Activated T-cell treated with anti-CD3 and anti-CD28 coated beads for 1 hour (primary cell): ENCODE data around the gene MYMK.
"Not testable (repeated sequence)": the region's sequence is repeated elsewhere in the genome, so short reads cannot be mapped to it uniquely, and the experiment has no call there.

ENCODE experiments used
- DNase-seq: peaks from one replicate; pipeline ENCODE4 v3.0.0-alpha.2; 2020; ENCODE audit warnings: low read depth

Gene MYMK, protein sequence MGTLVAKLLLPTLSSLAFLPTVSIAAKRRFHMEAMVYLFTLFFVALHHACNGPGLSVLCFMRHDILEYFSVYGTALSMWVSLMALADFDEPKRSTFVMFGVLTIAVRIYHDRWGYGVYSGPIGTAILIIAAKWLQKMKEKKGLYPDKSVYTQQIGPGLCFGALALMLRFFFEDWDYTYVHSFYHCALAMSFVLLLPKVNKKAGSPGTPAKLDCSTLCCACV

DNA sequence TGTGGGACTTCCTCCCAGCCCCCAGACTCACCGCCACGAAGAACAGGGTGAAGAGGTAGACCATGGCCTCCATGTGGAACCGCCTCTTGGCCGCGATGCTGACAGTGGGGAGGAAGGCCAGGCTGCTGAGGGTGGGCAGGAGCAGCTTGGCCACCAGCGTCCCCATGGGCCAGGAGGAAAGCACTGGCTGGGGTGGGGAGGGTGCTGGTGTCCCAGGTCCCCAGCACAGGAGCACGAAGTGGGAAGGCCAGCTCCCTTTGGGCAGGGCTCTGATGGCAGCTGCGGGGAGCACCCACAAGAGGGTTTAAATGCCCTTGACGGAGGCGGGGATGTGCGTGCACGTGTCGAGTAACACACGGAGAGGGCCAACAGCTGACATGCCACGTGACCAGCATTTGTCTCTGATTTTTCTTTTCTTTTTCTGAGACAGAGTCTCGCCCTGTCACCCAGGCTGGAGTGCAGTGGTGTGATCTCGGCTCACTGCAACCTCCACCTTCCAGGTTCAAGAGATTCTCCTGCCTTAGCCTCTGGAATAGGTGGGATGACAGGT lies at the start of gene MYMK:
MYMK (minus strand) TSS at position 281 of the 550 bp plus-strand sequence; CDS start at position 166, 115 bp downstream.
- DNase-seq = no peak

DNA sequence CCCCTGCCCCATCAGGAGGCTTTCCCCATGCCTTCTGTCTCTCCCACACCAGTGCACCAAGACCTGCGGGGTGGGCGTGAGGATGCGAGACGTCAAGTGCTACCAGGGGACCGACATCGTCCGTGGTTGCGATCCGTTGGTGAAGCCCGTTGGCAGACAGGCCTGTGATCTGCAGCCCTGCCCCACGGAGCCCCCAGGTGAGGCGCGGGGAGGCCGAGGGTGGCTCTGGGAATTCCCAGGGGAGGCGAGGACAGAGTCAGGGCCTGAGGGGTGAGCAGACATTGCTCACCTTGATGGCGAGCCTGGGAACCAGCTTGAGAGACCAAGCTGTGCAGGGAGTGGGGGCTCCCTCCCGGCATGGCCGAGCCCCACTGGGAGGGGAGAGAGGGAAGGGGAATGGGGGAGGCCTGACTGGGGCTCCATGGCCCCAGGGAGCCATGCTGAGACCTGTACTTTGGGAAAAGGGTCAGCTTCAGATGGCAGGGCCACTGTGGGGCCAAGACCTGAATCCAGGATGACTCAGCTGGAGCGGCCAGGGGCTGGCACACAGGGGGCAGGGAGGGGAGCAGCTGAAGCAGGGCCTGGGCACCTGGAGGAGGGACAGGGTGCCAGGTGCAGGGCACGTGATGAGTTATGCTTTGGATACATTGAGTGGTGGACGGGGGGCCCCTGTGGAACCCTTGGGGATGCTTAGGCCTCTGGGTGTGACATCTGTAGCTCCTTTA lies 49.2 kb upstream of the MYMK start:
- DNase-seq = no peak

DNA sequence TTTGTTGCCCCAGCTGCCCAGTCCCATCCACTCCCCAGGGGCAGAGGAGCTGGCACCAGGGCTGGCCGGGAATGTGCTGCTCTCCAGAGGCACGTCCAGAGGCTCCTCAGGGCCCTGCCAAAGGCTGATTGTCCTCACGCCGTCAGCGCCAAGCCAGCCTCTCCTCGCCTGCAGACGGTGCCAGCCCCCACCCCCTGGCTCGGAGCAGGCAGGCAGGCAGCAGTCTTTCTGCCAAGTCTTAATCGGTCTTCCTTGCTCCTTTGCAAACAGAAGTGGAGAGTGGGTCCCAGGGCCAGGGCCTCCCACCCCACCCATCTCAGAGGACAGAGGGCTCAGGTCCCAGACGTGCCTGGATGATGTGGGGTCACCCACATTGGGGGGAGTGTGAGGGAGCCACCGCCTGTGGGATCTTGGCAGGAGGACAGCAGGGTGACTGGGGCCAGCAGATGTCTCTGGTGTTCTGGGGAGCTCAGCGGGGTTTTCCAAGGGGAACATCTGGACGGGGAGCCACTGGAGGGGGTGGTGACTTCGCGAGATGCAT lies 48.1 kb upstream of the MYMK start:
- no peak for DNase-seq

DNA sequence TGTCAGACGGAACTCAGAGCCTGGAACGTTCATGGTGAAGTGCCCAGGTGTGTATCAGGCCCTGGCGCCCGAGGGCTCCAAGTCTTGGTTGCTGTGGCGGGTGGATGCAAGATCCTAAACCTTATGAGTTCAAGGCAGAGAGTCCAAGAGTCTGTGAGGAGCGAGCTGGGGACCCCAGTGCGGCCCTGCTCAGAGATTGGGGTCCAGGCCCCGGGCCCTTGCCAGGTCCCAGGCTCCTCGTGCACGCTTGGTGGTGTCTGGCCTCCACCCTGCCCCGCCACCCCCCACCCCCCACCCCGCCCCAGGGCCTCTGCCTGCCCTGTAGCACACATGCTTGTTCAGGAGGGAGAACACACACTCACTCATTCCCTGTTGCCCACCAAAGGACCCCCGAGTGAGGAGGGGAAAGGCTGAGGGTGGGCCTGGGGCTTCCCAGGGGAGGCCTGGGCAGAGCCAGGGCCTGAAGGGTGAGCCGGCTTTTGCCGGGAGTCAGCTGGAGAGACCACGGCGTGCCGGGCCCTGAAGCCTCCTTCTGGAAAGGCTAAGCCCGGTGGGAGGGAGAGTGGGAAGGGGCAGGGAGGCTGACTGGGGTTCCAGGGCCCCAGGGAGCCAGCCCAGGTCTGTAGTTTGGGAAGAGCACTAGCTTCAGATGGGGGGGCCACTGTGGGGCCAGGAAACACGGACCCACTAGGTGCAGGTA lies 47.3 kb upstream of the MYMK start:
- no peak for DNase-seq

DNA sequence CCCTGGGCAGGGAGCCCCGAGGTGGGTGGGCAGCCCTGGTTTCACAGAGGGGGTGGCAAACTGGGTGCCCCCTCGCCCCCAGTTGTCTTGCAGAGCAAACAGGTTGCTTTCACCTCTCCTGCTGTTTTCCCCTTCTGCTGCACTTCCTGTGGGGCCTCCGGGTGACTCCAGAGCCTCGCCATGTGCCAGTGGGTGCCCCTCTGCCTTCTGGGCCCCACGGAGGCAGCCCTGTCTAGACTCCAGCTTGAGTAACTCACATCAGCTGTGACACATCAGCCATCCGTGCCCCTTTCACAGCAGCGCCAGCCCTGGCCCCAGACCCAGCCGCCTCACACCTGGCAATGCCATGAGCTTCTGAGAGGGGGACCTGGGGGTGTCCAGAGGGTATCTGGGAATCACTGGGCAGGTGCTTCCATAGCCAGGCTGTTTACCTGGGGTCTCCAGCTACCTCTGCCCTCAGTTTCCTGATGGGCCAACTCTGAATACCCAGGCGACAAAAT lies 46.7 kb upstream of the MYMK start:
- DNase-seq = no peak

DNA sequence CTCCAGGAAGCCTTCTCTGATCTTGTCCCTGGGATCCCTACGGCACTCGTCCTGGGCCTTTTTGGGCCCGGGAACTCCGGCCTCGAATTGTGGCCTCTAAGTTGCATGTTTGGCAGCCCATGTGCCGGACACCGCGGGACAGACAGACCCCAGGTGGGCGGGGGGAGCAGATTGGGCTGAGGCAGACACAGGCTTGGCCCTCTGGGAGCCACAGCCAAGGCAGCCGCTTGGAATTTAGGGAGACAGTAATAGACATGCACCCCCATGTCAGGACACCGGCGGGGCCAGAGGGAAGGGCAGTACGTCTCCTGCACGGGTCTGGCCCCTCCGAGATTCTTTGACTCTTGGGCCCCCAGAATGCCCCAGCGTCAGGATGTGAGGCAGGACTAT lies 45.9 kb upstream of the MYMK start:
- no peak for DNase-seq

DNA sequence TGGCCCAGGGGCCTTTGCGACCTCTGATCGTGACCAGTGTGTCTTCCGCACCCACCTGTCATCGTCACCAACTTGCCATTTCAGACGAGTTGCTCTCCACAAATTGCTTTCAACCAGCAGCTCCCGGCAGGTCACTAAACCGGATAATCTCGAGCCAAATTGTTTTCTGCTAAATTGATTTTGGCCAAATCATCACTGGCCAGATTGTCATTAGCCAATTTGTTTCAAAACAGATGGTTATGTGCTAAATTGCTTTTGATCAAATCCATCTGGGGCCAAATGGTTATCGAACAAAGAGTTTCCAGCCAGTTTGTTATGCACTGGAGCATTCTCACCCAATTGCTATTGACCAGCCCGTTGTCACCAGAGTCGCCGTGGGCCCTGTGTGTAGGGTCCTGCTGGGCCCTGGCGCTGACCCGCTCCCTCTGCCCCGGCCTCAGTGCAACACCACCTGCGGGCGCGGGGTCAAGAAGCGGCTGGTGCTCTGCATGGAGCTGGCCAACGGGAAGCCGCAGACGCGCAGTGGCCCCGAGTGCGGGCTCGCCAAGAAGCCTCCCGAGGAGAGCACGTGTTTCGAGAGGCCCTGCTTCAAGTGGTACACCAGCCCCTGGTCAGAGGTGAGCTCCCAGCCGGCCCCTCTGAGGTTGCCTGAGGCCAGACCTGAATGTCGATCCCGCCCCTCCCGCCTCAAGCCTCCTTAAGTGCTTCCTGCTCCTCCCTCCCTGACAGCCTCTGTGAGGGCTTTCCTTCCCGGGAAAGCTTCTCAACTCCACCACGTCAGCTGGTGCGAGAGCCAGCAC lies 45.3 kb upstream of the MYMK start:
- no peak for DNase-seq

DNA sequence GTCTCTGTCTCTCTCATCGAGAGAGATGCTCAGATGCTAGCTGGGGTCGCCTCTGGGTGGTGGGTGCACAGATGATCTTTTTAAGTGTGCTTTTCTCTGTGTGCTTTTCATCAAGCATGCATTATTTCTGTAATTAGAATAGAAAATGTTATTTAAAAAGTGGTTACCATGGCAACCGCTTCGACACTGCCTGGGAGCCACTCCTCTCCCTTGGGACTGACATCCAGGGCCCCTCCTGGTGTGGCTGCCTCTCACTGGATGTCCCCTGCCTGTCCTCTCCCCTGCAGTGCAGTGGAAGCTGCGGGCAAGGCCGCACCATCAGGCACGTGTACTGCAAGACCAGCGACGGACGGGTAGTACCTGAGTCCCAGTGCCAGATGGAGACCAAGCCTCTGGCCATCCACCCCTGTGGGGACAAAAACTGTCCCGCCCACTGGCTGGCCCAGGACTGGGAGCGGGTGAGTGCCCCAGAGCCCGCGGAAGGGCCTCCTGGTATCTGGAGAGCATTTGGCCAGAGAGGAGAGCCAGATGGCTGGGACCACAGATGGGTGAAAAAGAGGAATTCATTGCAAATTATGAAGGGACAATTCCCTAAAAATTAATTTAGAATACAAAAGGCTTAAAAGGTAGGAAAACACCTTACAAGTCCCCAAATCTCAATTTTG lies 44.5 kb upstream of the MYMK start:
- no peak for DNase-seq

DNA sequence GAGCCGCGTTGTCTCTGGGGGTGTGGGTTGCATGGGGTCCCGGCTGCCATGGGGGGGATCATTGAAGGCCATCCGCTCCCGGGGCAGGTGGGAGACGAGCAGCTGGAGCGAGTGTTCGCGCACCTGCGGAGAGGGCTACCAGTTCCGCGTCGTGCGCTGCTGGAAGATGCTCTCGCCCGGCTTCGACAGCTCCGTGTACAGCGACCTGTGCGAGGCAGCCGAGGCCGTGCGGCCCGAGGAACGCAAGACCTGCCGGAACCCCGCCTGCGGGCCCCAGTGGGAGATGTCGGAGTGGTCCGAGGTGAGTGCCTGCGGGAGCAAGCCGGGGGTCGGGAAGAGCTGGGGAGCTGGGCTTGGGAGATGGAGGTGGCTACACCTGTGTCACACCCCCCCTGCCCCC lies 43.4 kb upstream of the MYMK start:
- DNase-seq = no peak

DNA sequence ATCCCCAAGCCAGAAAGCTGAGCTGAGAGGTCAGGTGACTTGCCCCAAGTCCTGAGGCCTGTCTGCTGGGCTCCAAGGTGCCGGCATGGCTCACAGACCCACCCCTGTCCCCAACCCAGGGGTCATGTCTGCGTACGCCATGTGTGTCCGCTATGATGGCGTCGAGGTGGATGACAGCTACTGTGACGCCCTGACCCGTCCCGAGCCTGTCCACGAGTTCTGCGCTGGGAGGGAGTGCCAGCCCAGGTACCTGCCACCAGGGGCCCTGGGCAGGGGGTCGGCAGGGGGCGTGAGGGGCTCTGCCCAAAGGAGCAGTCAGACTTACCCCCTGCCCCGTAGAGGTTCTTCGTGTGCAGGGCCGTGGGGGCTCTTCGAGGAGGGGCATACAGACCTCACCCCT lies 42.1 kb upstream of the MYMK start:
- DNase-seq = no peak

DNA sequence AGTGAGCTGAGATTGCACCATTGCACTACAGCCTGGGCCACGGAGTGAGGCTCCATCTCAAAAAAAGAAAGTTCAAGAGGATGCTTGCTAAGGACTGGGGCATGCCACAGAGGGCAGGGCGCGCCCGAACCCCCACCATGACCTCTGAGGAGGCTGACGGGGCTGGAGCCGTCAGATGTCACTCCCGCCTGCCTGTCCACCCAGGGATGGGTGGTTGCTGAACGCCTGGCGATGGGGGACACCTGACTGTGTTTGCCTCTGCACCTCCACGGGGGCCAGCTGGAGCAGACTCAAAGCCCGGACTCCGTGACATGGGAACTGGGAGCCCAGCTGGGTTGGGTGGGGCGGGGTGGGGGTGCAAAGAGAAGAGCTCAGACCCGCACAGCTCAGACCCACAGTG lies 41.6 kb upstream of the MYMK start:
- DNase-seq = no peak

DNA sequence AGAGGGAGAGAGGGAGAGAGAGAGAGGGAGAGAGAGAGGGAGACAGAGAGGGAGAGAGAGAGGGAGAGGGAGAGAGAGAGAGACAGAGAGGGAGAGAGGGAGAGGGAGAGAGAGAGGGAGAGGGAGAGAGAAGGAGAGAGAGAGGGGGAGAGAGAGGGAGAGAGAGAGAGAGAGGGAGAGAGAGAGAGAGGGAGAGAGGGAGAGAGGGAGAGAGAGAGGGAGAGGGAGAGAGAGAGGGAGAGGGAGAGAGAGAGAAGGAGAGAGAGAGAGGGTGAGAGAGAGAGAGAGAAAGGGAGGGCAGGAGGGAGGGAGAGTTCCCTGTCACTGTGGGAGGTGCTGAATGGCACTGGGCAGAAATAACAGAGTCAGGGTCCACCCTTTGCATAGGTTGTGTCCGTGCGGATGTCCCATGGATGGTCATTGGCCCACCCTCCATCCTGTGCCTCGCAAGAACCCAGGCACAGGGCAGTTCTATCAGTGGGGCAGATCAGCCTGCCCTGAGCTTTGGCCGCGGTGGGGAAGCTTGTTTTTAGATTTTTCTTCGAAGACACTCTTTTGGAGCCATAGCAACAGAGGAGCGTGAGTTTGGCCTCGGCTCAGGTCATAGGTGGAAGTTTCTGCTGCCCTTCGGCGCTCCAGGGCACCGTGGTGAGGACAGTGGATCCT lies 39.8 kb upstream of the MYMK start:
- no peak for DNase-seq

DNA sequence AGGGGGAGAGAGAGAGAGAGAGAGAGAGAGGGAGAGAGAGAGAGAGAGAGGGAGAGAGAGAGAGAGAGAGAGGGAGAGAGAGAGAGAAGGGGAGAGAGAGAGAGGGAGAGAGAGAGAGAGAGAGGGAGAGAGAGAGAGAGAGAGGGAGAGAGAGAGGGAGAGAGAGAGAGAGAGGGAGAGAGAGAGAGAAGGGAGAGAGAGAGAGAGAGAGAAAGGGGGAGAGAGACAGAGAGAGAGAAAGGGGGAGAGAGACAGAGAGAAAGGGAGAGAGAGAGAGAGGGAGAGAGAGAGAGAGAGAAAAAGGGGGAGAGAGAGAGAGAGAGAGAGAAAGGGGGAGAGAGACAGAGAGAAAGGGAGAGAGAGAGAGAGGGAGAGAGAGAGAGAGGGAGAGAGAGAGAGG lies 39.1 kb upstream of the MYMK start:
- not testable (repeated sequence) for DNase-seq

DNA sequence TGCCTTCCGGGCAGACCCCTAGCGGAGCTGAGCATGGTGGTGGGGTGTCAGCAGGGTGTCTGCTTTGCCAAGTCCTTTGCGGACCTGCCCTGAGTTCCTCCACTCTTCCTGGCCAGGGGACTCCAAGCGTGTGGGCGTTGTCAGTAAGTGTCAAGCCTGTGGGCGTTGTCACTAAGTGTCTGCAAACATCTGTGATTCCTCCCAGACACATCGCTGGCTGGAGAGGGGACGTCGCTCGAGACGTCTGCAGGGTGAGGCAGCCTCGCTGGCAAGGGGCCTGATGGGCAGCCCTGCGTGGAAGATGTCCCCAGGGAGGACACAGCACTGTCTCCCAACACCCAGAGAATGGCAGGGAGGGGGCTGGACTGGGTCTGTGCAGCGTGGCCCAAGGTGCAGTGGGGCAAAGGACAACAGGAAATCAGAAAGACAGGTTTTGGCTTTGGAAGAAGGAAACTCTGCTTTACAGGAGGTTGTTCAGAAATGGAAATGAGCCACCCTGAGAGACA lies 38.6 kb upstream of the MYMK start:
- DNase-seq = no peak

DNA sequence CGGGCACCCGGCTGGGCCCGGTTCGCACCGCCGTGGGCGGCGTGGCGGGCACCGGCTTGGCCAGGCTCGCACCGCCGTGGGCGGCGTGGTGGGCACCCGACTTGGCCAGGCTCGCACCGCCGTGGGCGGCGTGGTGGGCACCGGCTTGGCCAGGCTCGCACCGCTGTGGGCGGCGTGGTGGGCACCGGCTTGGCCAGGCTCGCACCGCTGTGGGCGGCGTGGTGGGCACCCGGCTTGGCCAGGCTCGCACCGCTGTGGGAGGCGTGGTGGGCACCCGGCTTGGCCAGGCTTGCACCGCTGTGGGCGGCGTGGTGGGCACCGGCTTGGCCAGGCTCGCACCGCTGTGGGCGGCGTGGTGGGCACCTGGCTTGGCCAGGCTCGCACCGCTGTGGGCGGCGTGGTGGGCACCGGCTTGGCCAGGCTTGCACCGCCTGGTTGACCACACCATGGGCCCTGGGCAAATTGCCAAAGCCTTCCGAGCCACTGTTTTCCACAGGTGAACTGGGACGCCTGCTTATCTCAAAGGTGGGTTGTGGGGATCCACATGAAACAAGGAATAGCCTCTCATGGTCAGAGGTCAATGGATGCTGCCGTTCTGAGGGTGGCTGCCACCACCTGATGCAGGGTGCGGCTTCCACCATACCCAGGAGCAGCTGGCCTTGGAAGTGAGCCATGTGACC lies 38.0 kb upstream of the MYMK start:
- no peak for DNase-seq

DNA sequence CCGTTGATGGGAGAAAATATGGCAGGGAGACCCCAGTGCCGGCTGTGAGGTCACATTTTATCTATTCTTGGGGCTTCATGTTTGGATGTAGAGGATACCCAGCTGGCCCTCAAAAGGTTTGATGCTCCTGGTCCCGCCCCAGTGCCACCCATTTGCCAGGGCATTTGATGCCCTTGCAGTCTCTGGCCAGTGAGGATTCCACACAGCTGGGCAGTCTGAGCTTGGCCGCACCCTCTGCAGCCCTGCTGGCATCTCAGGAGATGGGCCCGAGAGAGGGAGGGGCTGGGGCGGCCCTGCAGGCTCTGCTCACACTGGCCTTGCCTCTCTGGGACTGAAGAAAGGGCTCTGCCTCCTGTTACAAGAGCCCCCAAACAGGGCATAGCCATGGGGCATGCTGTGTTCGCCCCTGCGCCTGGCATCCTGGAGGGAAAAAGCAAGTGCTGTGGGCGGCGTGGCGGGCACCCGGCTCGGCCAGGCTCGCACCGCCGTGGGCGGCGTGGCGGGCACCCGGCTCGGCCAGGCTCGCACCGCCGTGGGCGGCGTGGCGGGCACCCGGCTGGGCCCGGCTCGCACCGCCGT lies 37.3 kb upstream of the MYMK start:
- DNase-seq = no peak

DNA sequence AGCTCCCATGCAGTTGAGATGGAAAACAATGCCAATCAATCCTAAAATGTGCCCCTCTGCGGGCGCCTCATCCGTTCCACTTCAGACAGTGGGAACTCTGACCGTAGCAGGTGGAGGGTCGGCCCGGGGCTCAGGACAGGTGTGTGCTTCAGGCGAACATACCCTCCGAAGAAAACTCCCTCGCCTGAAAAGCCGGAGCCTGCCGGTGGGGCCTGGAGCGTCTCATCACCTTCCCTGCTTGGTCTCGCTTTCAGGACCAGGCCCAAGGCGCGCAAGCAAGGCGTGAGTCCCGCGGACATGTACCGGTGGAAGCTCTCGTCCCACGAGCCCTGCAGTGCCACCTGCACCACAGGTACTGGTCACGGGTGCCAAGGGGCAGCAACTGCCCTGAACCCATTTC lies 36.2 kb upstream of the MYMK start:
- DNase-seq = no peak

DNA sequence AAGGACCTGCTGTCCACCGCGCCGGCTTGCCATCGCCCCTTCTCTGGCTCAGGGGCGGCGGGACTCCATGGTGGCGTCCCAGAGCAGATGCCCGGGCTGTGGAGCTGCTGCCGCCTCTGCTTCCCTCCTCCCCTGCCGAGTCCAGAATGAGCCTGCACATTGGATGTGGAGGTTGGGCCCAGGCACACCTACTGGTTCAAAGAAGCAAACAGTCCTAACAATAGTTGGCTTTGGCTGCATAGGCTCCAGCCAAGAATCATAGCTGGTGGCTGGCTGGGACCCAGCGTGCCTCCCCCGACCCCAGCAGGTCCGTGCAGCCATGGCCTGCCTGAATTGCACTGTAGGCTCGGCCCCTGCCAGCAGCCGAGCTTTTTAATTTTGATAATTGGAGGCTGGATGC lies 35.6 kb upstream of the MYMK start:
- no peak for DNase-seq
